Stimulated activated CD4-positive, alpha-beta T cell treated with anti-CD3 and anti-CD28 coated beads, Interleukin-2, amount 100 ng/mL, for 4 hours (primary cell): ENCODE data around the gene APOBEC3F.

Experiments
- DNase-seq: peaks from one replicate; pipeline ENCODE4 v3.0.0-alpha.2; 2020; ENCODE audit warnings: low read depth

Gene APOBEC3F

GRCh38 chr22:39094717-39095389, 54.2 kb downstream of the APOBEC3F start:
- no peak for DNase-seq

- DNase-seq, result no peak
Observed at GRCh38 chr22:39095971-39096370, 55.3 kb downstream of the APOBEC3F start.

- DNase-seq, result no peak
Observed at GRCh38 chr22:39097098-39098020, 56.7 kb downstream of the APOBEC3F start, which contains the start of gene APOBEC3H. Gene APOBEC3H, plus strand, starts transcription at chr22:39097244. Its CDS starts 3,035 bp downstream, at chr22:39100279.

- no peak for DNase-seq
Observed at GRCh38 chr22:39098026-39098425, 57.4 kb downstream of the APOBEC3F start.

GRCh38 chr22:39098576-39098975, 57.9 kb downstream of the APOBEC3F start:
- no peak for DNase-seq

- no peak for DNase-seq
Observed at GRCh38 chr22:39101226-39101625, 60.6 kb downstream of the APOBEC3F start.

GRCh38 chr22:39103431-39103830, 62.8 kb downstream of the APOBEC3F start:
- no peak for DNase-seq
